IPS-15b (cell line): Measurements from ENCODE around the gene ULK3.
"Not testable (repeated sequence)": the region's sequence is repeated elsewhere in the genome, so short reads cannot be mapped to it uniquely, and the experiment has no call there.

ENCODE experiments used
- H3K27me3 ChIP-seq: one replicate; pipeline ENCODE4 v1.6.1; 2013; ENCODE audit warnings: low read length; ENCODE audit not compliant: control insufficient read depth, insufficient read depth
- H3K36me3 ChIP-seq: one replicate; pipeline ENCODE4 v1.6.1; 2013; ENCODE audit warnings: low read length; ENCODE audit not compliant: control insufficient read depth, insufficient read depth
- H3K4me1 ChIP-seq: one replicate; pipeline ENCODE4 v1.6.1; 2013; ENCODE audit warnings: mild to moderate bottlenecking, low read length; ENCODE audit not compliant: control insufficient read depth, insufficient read depth
- H3K4me3 ChIP-seq: one replicate; pipeline ENCODE4 v1.5.1; 2013; ENCODE audit warnings: low read depth, low read length
- H3K9ac ChIP-seq: one replicate; pipeline ENCODE4 v1.6.1; 2013; ENCODE audit warnings: low read depth, mild to moderate bottlenecking, low read length
- H3K9me3 ChIP-seq: one replicate; pipeline ENCODE4 v1.6.1; 2013; ENCODE audit warnings: mild to moderate bottlenecking, low read length; ENCODE audit not compliant: control insufficient read depth, insufficient read depth

ULK3 gene, protein sequence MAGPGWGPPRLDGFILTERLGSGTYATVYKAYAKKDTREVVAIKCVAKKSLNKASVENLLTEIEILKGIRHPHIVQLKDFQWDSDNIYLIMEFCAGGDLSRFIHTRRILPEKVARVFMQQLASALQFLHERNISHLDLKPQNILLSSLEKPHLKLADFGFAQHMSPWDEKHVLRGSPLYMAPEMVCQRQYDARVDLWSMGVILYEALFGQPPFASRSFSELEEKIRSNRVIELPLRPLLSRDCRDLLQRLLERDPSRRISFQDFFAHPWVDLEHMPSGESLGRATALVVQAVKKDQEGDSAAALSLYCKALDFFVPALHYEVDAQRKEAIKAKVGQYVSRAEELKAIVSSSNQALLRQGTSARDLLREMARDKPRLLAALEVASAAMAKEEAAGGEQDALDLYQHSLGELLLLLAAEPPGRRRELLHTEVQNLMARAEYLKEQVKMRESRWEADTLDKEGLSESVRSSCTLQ

GRCh38 chr15:74842581-74843444 is at the start of gene ULK3:
ULK3 (minus strand) TSS chr15:74843156; CDS start chr15:74843105, 51 bp downstream.
- no peaks in the 10 kb centered on the region for H3K27me3 ChIP-seq
- H3K4me1 ChIP-seq: peaks cover 3% of the 10 kb centered on the region
- H3K4me3 ChIP-seq: peak within 1 kb of the TSS; percentile 82
- no peaks in the 10 kb centered on the region for H3K9me3 ChIP-seq
- peak within 1 kb of the TSS; percentile 85 for H3K9ac ChIP-seq
- H3K36me3 ChIP-seq: peaks cover 21% of the 10 kb centered on the region

GRCh38 chr15:74892313-74892712 is 49.4 kb upstream of the ULK3 start:
- H3K27me3 ChIP-seq: no peaks in the 10 kb centered on the region
- no peaks in the 10 kb centered on the region for H3K4me1 ChIP-seq
- no peaks in the 10 kb centered on the region for H3K9me3 ChIP-seq
- H3K36me3 ChIP-seq: peaks cover 16% of the 10 kb centered on the region
- no peak overlapping the region for H3K4me3 ChIP-seq
- no peak overlapping the region for H3K9ac ChIP-seq

GRCh38 chr15:74891469-74891868 is 48.5 kb upstream of the ULK3 start:
- Histone ChIP-seq H3K9ac (no peak overlapping the region), H3K36me3 (peaks cover 16% of the 10 kb centered on the region)

GRCh38 chr15:74890665-74890960 is 47.7 kb upstream of the ULK3 start:
- Histone ChIP-seq H3K4me1 (no peaks in the 10 kb centered on the region), H3K4me3 (peak overlapping the region; percentile 99), H3K9me3 (no peaks in the 10 kb centered on the region), H3K27me3 (no peaks in the 10 kb centered on the region), H3K9ac (peak overlapping the region; percentile 96), H3K36me3 (peaks cover 11% of the 10 kb centered on the region)

More at GRCh38 chr15:74891469-74891868, 48.5 kb upstream of the ULK3 start:
- Histone ChIP-seq H3K27me3 (no peaks in the 10 kb centered on the region), H3K9me3 (no peaks in the 10 kb centered on the region), H3K4me3 (no peak overlapping the region), H3K4me1 (no peaks in the 10 kb centered on the region)

DNA sequence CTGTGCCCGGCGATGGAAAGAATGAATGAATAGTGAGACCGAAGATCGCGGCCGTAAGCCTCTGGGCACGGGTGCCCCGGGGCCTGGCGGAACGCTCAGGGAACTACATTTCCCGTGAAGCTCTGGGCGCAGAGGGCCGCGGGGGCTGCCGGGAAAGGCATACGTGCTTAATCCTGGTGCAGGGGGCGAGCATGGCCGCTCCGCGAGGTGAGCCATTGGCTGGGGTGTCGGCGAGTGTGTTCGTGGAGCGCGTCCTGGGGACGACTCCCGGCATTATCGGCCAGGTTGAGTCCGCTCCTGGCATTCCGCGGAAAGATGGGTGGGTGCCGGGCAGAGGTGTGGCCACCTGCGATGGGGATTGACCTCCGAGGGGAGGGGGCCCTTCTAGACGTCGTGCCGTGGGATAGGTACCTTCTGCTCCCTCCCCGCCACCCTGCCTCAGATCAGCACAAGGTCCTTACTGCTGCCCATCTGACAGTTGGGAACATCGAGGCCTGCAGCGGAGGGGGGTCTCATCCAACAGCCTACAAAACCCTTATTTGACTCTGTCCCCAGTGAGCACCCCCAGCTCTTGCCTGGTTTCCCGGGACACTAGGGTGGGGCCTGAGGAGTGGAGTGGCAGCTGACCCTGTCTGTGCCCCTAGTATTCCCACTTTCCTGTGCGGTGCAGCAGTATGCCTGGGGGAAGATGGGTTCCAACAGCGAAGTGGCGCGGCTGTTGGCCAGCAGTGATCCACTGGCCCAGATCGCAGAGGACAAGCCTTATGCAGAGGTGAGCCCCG is 47.1 kb upstream of the ULK3 start, which contains the start of gene MPI:
MPI (plus strand) TSS at position 160 of the 782 bp plus-strand sequence; CDS start at position 192, 32 bp downstream.
- peak within 1 kb of the TSS; percentile 96 for H3K9ac ChIP-seq
- H3K4me1 ChIP-seq: no peaks in the 10 kb centered on the region
- H3K4me3 ChIP-seq: peak within 1 kb of the TSS; percentile 99
- H3K27me3 ChIP-seq: no peaks in the 10 kb centered on the region
- peaks cover 11% of the 10 kb centered on the region for H3K36me3 ChIP-seq
- no peaks in the 10 kb centered on the region for H3K9me3 ChIP-seq

GRCh38 chr15:74889390-74889882 is 46.5 kb upstream of the ULK3 start:
- peak overlapping the region; percentile 41 for H3K9ac ChIP-seq

DNA sequence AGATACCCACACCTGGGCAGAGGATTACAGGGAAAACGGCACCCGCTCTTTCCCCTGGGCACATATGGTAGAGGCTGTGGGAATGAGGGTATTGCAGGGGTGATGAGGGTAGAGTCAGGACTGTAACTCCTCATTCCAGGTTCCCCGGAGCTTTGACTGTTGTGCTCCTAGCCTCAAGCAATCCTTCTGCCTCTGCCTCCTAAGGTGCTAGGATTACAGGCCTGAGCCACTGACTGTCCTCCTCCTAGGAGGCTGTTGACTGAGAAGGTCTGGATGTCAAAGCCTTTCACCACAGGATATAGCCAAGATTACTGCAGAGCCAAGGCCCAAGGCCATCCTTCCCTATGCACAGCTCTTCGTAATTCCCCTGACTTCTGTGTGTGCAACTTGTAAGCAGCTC is 45.8 kb upstream of the ULK3 start:
- H3K36me3 ChIP-seq: peaks cover 11% of the 10 kb centered on the region
- H3K4me3 ChIP-seq: no peak overlapping the region
- no peaks in the 10 kb centered on the region for H3K4me1 ChIP-seq
- no peak overlapping the region for H3K9ac ChIP-seq
- no peaks in the 10 kb centered on the region for H3K27me3 ChIP-seq
- H3K9me3 ChIP-seq: no peaks in the 10 kb centered on the region

More at GRCh38 chr15:74889390-74889882, 46.5 kb upstream of the ULK3 start:
- Histone ChIP-seq H3K36me3 (peaks cover 11% of the 10 kb centered on the region), H3K4me1 (no peaks in the 10 kb centered on the region), H3K4me3 (peak overlapping the region; percentile 99), H3K27me3 (no peaks in the 10 kb centered on the region), H3K9me3 (no peaks in the 10 kb centered on the region)

DNA sequence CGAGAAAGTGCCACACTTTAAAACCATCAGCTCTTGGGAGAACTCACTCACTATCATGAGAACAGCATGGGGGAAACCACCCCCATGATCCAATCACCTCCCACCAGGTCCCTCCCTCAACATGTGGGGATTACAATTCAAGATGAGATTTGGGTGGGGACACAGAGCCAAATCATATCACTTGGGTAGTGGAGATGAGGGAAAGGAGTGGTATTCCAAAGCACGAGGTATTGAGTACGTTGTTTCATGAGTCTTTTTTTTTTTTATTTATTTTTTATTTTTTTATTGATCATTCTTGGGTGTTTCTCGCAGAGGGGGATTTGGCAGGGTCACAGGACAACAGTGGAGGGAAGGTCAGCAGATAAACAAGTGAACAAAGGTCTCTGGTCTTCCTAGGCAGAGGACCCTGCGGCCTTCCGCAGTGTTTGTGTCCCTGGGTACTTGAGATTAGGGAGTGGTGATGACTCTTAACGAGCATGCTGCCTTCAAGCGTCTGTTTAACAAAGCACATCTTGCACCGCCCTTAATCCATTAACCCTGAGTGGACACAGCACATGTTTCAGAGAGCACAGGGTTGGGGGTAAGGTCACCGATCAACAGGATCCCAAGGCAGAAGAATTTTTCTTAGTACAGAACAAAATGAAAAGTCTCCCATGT is 44.7 kb upstream of the ULK3 start:
- not testable (repeated sequence) for H3K4me3 ChIP-seq, H3K36me3 ChIP-seq, H3K27me3 ChIP-seq, H3K9ac ChIP-seq, H3K4me1 ChIP-seq, H3K9me3 ChIP-seq

GRCh38 chr15:74885461-74885860 is 42.5 kb upstream of the ULK3 start:
- Histone ChIP-seq H3K9me3 (no peaks in the 10 kb centered on the region), H3K4me1 (no peaks in the 10 kb centered on the region), H3K27me3 (no peaks in the 10 kb centered on the region), H3K4me3 (no peak overlapping the region), H3K36me3 (peaks cover 2% of the 10 kb centered on the region), H3K9ac (no peak overlapping the region)

DNA sequence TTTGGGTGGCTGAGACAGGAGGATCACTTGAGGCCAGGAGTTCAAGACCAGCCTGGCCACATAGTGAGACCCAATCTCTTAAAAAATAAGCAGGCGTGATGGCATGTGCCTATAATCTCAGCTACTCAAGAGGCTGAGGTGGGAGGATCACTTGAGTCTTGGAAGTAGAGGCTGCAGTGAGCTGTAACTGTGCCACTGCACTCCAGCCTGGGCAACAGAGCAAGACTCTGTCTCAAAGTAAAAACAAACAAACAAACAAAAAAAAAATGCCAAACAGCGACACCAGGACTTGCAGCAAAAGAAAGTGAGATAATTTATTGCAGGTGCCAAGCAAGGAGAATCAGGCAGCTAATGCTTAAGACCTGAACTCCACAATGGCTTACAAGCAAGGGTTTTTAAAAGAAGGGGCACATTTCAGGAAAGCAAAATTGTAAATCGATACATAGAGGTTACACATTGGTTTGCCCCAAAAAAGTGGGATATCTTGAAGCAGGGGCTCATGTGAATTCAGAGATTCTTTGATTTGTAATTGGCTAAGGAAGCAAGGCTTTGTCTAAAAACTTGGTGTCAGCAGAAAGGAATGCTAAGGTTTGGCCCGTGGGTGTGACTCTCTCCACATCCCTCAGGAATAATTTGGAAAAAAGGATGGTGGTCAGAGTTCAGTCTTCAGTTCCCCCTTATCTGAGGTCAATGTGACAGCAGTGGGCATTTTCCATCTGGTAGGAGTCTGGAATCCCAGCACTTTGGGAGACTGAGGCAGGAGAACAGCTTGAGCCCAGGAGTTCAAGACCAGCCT is 41.7 kb upstream of the ULK3 start:
- Histone ChIP-seq H3K36me3 (no peaks in the 10 kb centered on the region), H3K4me3 (no peak overlapping the region), H3K27me3 (no peaks in the 10 kb centered on the region)

More for the DNA sequence above, 41.7 kb upstream of the ULK3 start:
- Histone ChIP-seq H3K4me1 (no peaks in the 10 kb centered on the region), H3K9me3 (no peaks in the 10 kb centered on the region), H3K9ac (no peak overlapping the region)
